ENCODE data around the gene NPAP1. TPM values are rescaled to one million over a fixed set of nuclear protein-coding genes. Genes with fewer than 3 reads are reported as not detected.
"Not testable (repeated sequence)": the region's sequence is repeated elsewhere in the genome, so short reads cannot be mapped to it uniquely, and the experiment has no call there.

NPAP1 gene
- polyA plus RNA-seq, 1 experiment, result not detected

DNA sequence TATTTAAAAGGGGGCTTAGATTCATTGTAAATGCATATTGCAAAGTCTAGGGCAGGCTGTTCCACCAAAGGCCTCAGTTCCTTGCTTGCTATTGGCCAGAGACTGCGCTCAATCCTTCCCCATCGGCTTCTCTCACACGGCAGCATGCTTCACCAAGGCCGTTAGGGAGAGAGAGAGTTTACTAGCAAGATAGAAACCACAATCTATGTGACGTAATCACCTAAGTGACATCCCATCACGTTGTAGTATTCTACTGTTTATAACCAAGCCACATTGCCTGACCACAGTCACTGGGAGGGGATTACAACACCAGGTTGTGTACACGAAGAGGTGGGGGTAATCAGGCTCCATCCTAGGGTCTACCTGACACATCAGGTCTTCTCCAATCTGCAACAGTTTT, 16.0 kb upstream of the NPAP1 start:
- TF ChIP-seq, protein P1, sequence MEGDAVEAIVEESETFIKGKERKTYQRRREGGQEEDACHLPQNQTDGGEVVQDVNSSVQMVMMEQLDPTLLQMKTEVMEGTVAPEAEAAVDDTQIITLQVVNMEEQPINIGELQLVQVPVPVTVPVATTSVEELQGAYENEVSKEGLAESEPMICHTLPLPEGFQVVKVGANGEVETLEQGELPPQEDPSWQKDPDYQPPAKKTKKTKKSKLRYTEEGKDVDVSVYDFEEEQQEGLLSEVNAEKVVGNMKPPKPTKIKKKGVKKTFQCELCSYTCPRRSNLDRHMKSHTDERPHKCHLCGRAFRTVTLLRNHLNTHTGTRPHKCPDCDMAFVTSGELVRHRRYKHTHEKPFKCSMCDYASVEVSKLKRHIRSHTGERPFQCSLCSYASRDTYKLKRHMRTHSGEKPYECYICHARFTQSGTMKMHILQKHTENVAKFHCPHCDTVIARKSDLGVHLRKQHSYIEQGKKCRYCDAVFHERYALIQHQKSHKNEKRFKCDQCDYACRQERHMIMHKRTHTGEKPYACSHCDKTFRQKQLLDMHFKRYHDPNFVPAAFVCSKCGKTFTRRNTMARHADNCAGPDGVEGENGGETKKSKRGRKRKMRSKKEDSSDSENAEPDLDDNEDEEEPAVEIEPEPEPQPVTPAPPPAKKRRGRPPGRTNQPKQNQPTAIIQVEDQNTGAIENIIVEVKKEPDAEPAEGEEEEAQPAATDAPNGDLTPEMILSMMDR (IDR thresholded peaks at IDR 0.05; ENCODE audit: insufficient read depth, low read depth, low read length), result no peak
- H3K36me3 ChIP-seq (ENCODE audit: control insufficient read depth, insufficient read depth, low read length), result no peaks in the 10 kb centered on the region
- ChIA-PET POLR2A (no interaction called here), CTCF (no interaction called here)
- no peak overlapping the region for H3K4me3 ChIP-seq (ENCODE audit: low read depth, low read length)
- DNase-seq (ENCODE audit: low read depth), result no peak
- H3K27me3 ChIP-seq (ENCODE audit: control insufficient read depth, insufficient read depth, low read length), result no peaks in the 10 kb centered on the region

DNA sequence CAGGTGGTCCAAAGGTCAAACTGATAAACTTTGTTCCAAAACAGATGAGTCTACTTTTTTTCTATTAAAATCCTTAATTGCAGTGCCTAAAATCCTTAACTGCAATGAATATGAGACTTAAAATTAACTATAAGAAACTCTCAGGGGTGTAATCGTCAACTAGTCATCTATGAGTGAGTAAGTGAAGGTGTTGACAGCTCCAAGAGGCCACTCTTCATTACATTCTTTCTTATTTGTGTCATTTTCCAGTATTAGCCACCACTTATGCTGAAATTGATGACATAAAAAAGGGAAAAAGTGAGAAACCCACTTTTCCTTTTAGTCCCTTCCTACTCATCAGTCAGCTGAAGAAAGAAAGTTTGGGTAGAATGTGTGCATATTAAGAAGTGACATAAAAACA, 12.6 kb upstream of the NPAP1 start:
- DNase-seq (ENCODE audit: low read depth), result no peak
- CTCF ChIA-PET, result no interaction called here
- H3K36me3 ChIP-seq (ENCODE audit: control insufficient read depth, insufficient read depth, low read length), result no peaks in the 10 kb centered on the region
- TF ChIP-seq, protein P1 (IDR thresholded peaks at IDR 0.05; ENCODE audit: insufficient read depth, low read depth, low read length), result no peak
- H3K4me3 ChIP-seq (ENCODE audit: low read depth, low read length), result no peak overlapping the region
- POLR2A ChIA-PET, result no interaction called here
- H3K27me3 ChIP-seq (ENCODE audit: control insufficient read depth, insufficient read depth, low read length), result no peaks in the 10 kb centered on the region

- no peaks in the 10 kb centered on the region for H3K36me3 ChIP-seq (ENCODE audit: control insufficient read depth, insufficient read depth, low read length)
- no peaks in the 10 kb centered on the region for H3K27me3 ChIP-seq (ENCODE audit: control insufficient read depth, insufficient read depth, low read length)
- TF ChIP-seq, protein P1 (IDR thresholded peaks at IDR 0.05; ENCODE audit: insufficient read depth, low read depth, low read length), result no peak
- POLR2A ChIA-PET, result no interaction called here
- CTCF ChIA-PET, result no interaction called here
- H3K4me3 ChIP-seq (ENCODE audit: low read depth, low read length), result no peak overlapping the region
- DNase-seq (ENCODE audit: low read depth), result no peak
Measured at GRCh38 chr15:24676431-24676830, 856 bp downstream of the NPAP1 start.

DNA sequence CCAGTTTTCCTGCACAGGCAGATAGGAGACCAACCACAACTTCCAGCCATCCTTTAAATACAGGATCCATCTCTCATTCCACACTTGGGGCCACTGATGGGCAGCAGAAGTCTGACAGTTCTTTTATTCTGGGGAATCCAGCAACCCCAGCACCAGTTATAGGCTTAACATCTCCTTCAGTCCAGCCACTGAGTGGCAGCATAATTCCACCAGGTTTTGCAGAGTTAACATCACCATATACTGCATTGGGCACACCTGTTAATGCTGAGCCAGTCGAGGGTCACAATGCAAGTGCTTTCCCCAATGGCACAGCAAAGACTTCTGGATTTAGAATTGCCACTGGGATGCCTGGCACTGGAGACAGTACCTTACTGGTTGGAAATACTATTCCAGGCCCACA, 2.9 kb downstream of the NPAP1 start:
- POLR2A ChIA-PET, result no interaction called here
- TF ChIP-seq, protein P1 (IDR thresholded peaks at IDR 0.05; ENCODE audit: insufficient read depth, low read depth, low read length), result no peak
- no peaks in the 10 kb centered on the region for H3K36me3 ChIP-seq (ENCODE audit: control insufficient read depth, insufficient read depth, low read length)
- CTCF ChIA-PET, result no interaction called here
- no peaks in the 10 kb centered on the region for H3K27me3 ChIP-seq (ENCODE audit: control insufficient read depth, insufficient read depth, low read length)
- no peak for DNase-seq (ENCODE audit: low read depth)
- no peak overlapping the region for H3K4me3 ChIP-seq (ENCODE audit: low read depth, low read length)

- DNase-seq (ENCODE audit: low read depth), result no peak
- no peaks in the 10 kb centered on the region for H3K27me3 ChIP-seq (ENCODE audit: control insufficient read depth, insufficient read depth, low read length)
- TF ChIP-seq, protein P1 (IDR thresholded peaks at IDR 0.05; ENCODE audit: insufficient read depth, low read depth, low read length), result no peak
- no peaks in the 10 kb centered on the region for H3K36me3 ChIP-seq (ENCODE audit: control insufficient read depth, insufficient read depth, low read length)
- ChIA-PET POLR2A (no interaction called here), CTCF (no interaction called here)
- H3K4me3 ChIP-seq (ENCODE audit: low read depth, low read length), result no peak overlapping the region
Measured at GRCh38 chr15:24682002-24682401, 6.4 kb downstream of the NPAP1 start.

DNA sequence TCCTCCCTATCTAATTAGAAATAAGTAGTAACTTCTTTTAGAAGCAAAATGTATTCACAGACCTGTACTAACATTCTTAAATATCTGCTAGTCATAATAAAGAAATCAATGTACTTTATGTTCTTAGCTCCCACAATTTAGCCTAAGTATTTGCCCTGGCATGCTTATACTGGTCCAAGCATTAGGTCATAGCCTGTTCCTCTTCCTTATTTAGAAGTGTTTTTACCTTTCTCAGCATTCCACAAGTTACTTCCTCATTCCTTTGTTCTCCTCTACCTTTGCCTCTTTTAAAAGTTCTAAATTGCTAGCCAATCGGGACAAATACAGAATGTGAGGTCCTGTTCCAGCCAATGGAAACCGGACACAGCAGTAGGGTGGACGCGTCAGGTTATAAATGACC, 7.3 kb downstream of the NPAP1 start:
- H3K27me3 ChIP-seq (ENCODE audit: control insufficient read depth, insufficient read depth, low read length); H3K36me3 ChIP-seq (ENCODE audit: control insufficient read depth, insufficient read depth, low read length); POLR2A ChIA-PET; H3K4me3 ChIP-seq (ENCODE audit: low read depth, low read length); CTCF ChIA-PET; DNase-seq (ENCODE audit: low read depth): not testable (repeated sequence)
